Measurements from ENCODE around the gene MSH3.
"Not testable (repeated sequence)": the region's sequence is repeated elsewhere in the genome, so short reads cannot be mapped to it uniquely, and the experiment has no call there.

Gene MSH3

DNA sequence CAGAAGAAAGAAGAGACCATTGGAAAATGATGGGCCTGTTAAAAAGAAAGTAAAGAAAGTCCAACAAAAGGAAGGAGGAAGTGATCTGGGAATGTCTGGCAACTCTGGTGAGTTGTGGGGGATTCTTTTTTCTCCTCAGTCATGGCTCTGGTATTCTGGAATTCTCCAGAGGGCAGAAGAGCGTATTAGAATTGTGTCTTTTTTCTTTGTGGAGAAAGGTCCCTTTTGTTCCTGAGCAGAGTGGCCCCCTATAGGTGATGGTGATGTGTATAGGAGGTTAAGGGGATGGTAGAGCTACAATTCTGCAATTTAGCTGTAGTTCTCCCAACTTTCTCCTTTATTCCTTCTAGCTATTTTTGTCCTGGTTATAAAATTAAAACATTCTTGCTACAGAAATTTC, 2.0 kb downstream of the MSH3 start:
- H3K4me1 ChIP-seq (ENCODE audit: insufficient read depth, low read length), result peaks cover 20% of the 10 kb centered on the region
- no peak overlapping the region; the same call in 1 of the 2 replicates for H3K27ac ChIP-seq (ENCODE audit: low read depth, low read length)

DNA sequence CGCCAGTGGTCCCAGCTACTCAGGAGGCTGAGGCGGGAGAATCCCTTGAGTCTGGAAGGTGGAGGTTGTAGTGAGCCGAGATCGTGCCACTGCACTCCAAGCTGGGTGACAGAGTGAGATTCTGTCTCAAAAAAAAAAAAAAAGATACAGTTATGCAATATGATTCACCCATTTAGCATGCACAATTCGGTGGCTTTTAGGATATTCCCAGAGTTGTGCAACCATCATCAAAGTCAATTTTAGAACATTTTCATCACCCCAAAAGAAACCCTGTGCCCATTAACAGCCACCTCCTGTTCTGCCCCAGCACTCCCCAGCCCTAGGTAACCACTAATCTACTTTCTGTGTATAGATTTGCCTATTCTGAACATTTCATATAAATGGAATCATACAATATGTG, 4.7 kb downstream of the MSH3 start:
- Histone ChIP-seq H3K4me1 (ENCODE audit: insufficient read depth, low read length) (peaks cover 14% of the 10 kb centered on the region), H3K9me3 (ENCODE audit: insufficient read depth, low read depth, low read length) (no peaks in the 10 kb centered on the region), H3K4me3 (ENCODE audit: low read length) (no peak overlapping the region), H3K36me3 (ENCODE audit: insufficient read depth, low read length) (peaks cover 78% of the 10 kb centered on the region), H3K9ac (ENCODE audit: low read depth, low read length) (no peak overlapping the region), H3K27ac (ENCODE audit: low read depth, low read length) (no peak overlapping the region), H3K27me3 (ENCODE audit: insufficient read depth, low read length) (no peaks in the 10 kb centered on the region)
- WGBS, result 91% methylated on average over 3 of the region's 5 CpGs

More for the DNA sequence above, 2.0 kb downstream of the MSH3 start:
- Histone ChIP-seq H3K9me3 (ENCODE audit: insufficient read depth, low read depth, low read length) (no peaks in the 10 kb centered on the region), H3K4me3 (ENCODE audit: low read length) (no peak overlapping the region), H3K36me3 (ENCODE audit: insufficient read depth, low read length) (peaks cover 59% of the 10 kb centered on the region), H3K27me3 (ENCODE audit: insufficient read depth, low read length) (no peaks in the 10 kb centered on the region), H3K9ac (ENCODE audit: low read depth, low read length) (no peak overlapping the region; the same call in 1 of the 2 replicates)
- WGBS, result 32% methylated on average over 1 of the region's 1 CpG

DNA sequence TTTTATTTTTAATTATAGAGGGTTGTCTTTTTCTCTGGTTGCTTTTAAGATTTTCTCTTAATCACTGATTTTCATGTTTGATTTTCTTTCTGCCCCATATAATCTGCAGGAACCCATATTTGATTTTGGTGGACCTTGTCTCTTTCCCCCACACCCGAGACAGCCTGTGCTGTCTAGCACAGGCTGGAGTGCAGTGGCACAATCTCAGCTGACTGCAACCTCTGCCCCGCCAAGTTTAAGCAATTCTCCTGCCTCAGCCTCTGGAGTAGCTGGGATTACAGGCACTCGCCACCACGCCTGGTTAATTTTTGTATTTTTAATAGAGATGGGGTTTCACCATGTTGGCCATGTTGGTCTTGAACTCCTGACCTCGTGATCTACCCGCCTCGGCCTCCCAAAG, 6.2 kb downstream of the MSH3 start:
- 94% methylated on average over 7 of the region's 7 CpGs for WGBS

DNA sequence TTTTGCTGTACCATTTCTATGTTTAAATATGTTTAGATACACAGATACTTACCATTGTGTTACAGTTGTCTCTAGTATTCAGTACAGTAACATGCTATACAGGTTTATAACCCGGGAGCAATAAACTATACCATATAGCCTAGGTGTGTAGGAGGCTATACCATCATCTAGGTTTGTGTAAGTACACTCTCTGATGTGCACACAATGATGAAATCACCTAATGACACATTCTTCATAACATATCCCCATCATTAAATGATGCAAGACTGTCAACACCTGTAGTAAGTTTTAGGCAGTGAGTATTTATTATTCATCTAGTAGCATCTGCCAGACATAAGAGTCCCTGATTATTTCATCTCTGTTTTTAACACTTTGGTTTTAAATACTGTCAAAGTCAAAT, 7.7 kb downstream of the MSH3 start:
- peaks cover 98% of the 10 kb centered on the region for H3K36me3 ChIP-seq (ENCODE audit: insufficient read depth, low read length)

More for the DNA sequence above, 6.2 kb downstream of the MSH3 start:
- peaks cover 93% of the 10 kb centered on the region for H3K36me3 ChIP-seq (ENCODE audit: insufficient read depth, low read length)
- not testable (repeated sequence) for H3K9me3 ChIP-seq (ENCODE audit: insufficient read depth, low read depth, low read length); H3K27ac ChIP-seq (ENCODE audit: low read depth, low read length); H3K27me3 ChIP-seq (ENCODE audit: insufficient read depth, low read length); H3K9ac ChIP-seq (ENCODE audit: low read depth, low read length); H3K4me1 ChIP-seq (ENCODE audit: insufficient read depth, low read length); H3K4me3 ChIP-seq (ENCODE audit: low read length)

DNA sequence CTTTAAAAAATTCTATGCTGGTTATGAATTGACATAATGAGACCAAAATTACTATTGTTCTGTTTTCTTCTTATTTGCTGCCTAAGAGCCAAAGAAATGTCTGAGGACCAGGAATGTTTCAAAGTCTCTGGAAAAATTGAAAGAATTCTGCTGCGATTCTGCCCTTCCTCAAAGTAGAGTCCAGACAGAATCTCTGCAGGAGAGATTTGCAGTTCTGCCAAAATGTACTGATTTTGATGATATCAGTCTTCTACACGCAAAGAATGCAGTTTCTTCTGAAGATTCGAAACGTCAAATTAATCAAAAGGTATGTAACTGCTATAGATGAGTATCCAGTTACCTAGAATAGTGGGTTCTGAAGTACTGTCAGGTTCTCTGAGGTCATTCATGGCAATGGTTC, 10.6 kb downstream of the MSH3 start:
- Histone ChIP-seq H3K36me3 (ENCODE audit: insufficient read depth, low read length) (peaks cover 82% of the 10 kb centered on the region), H3K4me3 (ENCODE audit: low read length) (no peak overlapping the region), H3K27me3 (ENCODE audit: insufficient read depth, low read length) (no peaks in the 10 kb centered on the region), H3K9ac (ENCODE audit: low read depth, low read length) (no peak overlapping the region), H3K4me1 (ENCODE audit: insufficient read depth, low read length) (no peaks in the 10 kb centered on the region), H3K27ac (ENCODE audit: low read depth, low read length) (no peak overlapping the region), H3K9me3 (ENCODE audit: insufficient read depth, low read depth, low read length) (no peaks in the 10 kb centered on the region)
- 97% methylated on average over 4 of the region's 4 CpGs for WGBS

More for the DNA sequence above, 7.7 kb downstream of the MSH3 start:
- Histone ChIP-seq H3K27ac (ENCODE audit: low read depth, low read length) (no peak overlapping the region), H3K4me3 (ENCODE audit: low read length) (no peak overlapping the region), H3K9me3 (ENCODE audit: insufficient read depth, low read depth, low read length) (no peaks in the 10 kb centered on the region), H3K27me3 (ENCODE audit: insufficient read depth, low read length) (no peaks in the 10 kb centered on the region), H3K9ac (ENCODE audit: low read depth, low read length) (no peak overlapping the region), H3K4me1 (ENCODE audit: insufficient read depth, low read length) (no peaks in the 10 kb centered on the region)
- WGBS, result no CpG with 5 or more reads among the region's 1 CpG

DNA sequence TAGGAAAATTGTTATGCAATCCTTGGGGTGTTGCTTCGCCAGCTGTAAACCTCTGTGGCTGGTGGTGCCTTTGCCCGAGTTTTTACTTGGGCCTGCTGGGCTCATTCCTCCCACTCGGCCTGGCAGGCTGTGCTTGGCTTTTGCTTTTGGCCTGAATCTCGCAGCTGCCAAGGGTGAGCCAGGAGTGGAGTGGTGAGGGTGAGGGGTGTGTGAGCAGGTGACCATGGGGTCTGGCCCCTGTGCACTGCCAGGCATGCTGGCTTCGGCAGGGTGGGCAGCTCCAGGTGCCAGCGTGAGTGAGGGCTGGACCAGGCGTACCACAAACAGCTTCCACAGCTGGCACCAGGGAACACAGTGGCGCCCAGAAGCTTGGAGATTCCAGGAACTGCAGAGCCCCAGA, 12.9 kb downstream of the MSH3 start:
- no peaks in the 10 kb centered on the region for H3K27me3 ChIP-seq (ENCODE audit: insufficient read depth, low read length)
- no peak overlapping the region for H3K4me3 ChIP-seq (ENCODE audit: low read length)
- H3K27ac ChIP-seq (ENCODE audit: low read depth, low read length), result no peak overlapping the region
- H3K9ac ChIP-seq (ENCODE audit: low read depth, low read length), result no peak overlapping the region
- H3K4me1 ChIP-seq (ENCODE audit: insufficient read depth, low read length), result no peaks in the 10 kb centered on the region
- no peaks in the 10 kb centered on the region for H3K9me3 ChIP-seq (ENCODE audit: insufficient read depth, low read depth, low read length)
- peaks cover 72% of the 10 kb centered on the region for H3K36me3 ChIP-seq (ENCODE audit: insufficient read depth, low read length)
- WGBS, result 86% methylated on average over 8 of the region's 8 CpGs

DNA sequence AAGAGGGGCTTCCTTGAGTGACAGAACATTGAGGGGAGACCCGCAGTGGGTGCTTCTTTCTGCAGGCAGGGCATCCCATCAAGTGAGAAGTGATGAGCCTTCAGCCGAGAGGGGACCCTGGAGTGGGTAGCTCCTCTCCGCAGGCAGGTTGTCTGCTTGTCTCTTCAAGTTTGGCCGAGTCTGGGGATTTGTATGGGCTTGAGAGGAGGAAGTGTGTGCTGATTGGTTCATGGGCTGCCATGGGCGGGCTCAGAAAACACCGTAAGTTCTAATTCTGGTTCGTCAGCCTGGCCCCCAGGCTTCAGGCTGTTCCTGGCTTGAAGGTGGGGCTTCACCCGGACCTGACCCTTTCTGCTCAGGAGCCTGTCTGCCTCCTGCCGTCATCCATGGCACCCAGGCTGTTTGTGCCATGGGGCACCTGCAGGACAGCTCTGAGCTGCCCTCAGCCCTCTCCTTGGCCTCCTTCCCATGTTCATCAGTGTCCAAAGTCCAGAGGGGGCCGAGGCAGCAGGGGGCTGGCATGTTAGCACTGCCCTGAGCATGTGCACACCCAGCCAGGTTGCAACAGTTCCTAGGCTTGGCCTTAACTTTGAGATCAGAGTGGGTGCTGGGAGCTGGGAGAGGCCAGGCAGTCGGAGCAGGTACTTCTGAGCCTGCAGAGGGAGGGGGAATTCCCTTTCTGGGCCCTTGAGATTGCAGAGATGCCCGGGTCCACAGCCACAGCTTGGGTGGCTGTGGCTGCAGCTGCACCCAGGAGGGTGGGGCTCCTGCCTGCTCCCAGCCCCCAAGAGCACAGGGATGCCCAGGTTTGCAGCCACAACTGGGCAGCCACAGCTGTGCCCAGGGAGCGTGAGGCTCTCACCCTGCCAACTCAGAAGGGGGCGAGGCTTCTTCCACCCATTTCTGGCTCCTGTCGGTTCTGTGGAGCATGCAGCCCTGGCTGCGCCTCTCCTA, 13.8 kb downstream of the MSH3 start:
- H3K4me1 ChIP-seq (ENCODE audit: insufficient read depth, low read length), result no peaks in the 10 kb centered on the region
- no peak overlapping the region for H3K9ac ChIP-seq (ENCODE audit: low read depth, low read length)
- no peaks in the 10 kb centered on the region for H3K9me3 ChIP-seq (ENCODE audit: insufficient read depth, low read depth, low read length)
- no peaks in the 10 kb centered on the region for H3K27me3 ChIP-seq (ENCODE audit: insufficient read depth, low read length)
- no peak overlapping the region for H3K4me3 ChIP-seq (ENCODE audit: low read length)
- WGBS, result 92% methylated on average over 16 of the region's 16 CpGs
- H3K36me3 ChIP-seq (ENCODE audit: insufficient read depth, low read length), result peaks cover 73% of the 10 kb centered on the region
- no peak overlapping the region for H3K27ac ChIP-seq (ENCODE audit: low read depth, low read length)

DNA sequence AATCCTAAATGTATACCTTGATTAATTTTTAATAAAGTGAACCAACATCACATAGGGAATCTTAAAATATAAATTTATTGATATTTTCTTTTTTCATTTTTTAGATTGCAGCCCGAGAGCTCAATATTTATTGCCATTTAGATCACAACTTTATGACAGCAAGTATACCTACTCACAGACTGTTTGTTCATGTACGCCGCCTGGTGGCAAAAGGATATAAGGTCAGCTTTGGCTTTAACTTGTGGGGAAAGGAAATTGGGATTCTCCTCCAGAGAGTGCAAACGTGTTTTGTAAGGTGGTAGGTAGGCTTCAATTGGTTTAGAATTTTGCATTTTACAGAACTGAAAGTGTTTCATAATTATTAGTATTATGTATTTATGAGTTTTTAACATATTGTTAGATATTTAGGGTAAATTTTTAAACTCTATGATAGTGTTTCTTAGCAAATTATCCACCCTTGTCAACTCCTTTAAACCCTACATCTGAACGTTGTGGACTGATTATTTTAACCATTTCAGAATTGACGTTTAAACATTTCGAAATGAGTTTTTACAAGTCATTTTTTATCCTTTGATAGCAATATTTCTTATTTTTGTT, 17.8 kb downstream of the MSH3 start:
- Histone ChIP-seq H3K36me3 (ENCODE audit: insufficient read depth, low read length) (peaks cover 69% of the 10 kb centered on the region), H3K4me3 (ENCODE audit: low read length) (no peak overlapping the region), H3K27ac (ENCODE audit: low read depth, low read length) (no peak overlapping the region), H3K27me3 (ENCODE audit: insufficient read depth, low read length) (no peaks in the 10 kb centered on the region), H3K9ac (ENCODE audit: low read depth, low read length) (no peak overlapping the region), H3K4me1 (ENCODE audit: insufficient read depth, low read length) (no peaks in the 10 kb centered on the region), H3K9me3 (ENCODE audit: insufficient read depth, low read depth, low read length) (no peaks in the 10 kb centered on the region)
- WGBS, result 46% methylated on average over 5 of the region's 7 CpGs

DNA sequence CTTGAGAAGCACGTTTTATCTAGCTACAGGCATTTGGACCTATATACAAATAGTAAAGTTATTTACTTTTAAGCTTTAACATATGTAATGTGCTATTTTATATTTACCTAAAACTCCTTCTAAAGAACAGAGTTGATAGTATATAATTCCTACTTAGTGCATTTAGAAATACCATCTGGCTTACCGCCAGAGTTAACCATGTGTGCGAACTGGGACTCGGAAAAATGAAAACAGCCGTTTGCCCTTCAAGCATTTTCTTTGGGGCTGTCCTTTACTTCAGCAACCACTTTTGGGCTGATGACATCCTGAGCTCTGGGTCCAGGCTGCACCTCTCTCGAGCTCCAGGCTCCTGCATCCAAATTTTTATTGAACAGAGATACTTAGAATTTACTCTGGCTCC, 22.3 kb downstream of the MSH3 start:
- H3K4me1 ChIP-seq (ENCODE audit: insufficient read depth, low read length), result no peaks in the 10 kb centered on the region
- no peak overlapping the region for H3K9ac ChIP-seq (ENCODE audit: low read depth, low read length)
- WGBS, result 83% methylated on average over 5 of the region's 6 CpGs
- no peaks in the 10 kb centered on the region for H3K9me3 ChIP-seq (ENCODE audit: insufficient read depth, low read depth, low read length)
- H3K27ac ChIP-seq (ENCODE audit: low read depth, low read length), result no peak overlapping the region
- H3K27me3 ChIP-seq (ENCODE audit: insufficient read depth, low read length), result no peaks in the 10 kb centered on the region
- peaks cover 76% of the 10 kb centered on the region for H3K36me3 ChIP-seq (ENCODE audit: insufficient read depth, low read length)
- no peak overlapping the region for H3K4me3 ChIP-seq (ENCODE audit: low read length)

DNA sequence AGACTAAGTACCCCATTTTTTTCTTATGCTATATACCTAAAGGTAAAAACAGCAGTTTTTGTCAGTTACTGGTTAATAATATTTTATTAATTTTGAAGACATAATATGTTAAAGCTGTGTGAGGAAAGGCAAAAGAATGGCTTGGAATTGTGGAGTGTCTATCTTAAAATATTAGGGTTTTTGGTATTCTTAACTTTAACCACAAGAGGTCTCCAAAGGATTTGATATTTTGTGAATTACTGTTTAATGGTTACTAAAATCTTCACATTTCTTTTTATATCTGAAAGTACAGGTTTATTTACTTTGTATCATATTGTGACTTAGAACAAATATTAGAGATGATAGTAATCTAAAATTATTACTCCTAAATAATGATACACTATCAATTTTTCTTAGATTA, 32.3 kb downstream of the MSH3 start:
- peaks cover 18% of the 10 kb centered on the region for H3K36me3 ChIP-seq (ENCODE audit: insufficient read depth, low read length)
- H3K27ac ChIP-seq (ENCODE audit: low read depth, low read length), result no peak overlapping the region
- H3K4me1 ChIP-seq (ENCODE audit: insufficient read depth, low read length), result peaks cover 7% of the 10 kb centered on the region

DNA sequence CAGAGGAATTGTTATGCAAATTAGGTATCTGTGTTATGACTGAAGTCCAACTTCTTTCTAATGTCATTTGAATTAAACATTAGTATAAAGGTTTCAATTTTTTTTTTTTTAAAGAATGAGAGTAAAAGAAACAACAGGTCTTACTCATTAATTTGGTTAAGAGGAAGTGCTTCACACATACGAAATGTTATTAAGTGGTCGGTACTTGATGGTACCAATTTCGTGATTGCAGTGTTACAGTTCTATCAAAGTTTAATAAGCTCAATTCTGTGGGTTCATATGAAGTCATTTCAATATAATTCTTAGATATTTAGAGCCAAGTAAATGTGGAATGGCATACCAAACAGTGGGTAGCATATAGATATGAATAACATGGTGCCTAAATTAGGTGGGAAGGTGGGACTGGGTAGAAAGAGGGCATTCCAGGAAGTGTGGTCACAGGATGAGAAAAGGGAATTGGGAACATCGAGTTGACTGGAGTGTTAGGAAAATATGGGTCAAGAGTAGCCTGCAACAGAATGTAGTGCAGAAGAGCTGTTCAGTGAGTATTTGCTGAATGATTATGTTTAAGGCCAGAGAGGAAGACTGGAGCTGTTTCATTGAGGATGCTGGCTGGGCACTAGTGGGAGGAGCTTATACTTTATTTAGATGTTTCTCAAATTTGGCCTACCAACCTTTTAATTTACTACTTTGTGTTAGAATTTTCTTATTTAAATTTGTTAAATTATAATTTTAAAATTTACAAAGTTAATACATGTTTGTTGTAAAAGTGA, 34.4 kb downstream of the MSH3 start:
- Histone ChIP-seq H3K27ac (ENCODE audit: low read depth, low read length) (no peak overlapping the region), H3K36me3 (ENCODE audit: insufficient read depth, low read length) (peaks cover 3% of the 10 kb centered on the region; the same call in 1 of the 2 replicates), H3K9ac (ENCODE audit: low read depth, low read length) (no peak overlapping the region), H3K4me3 (ENCODE audit: low read length) (no peak overlapping the region), H3K27me3 (ENCODE audit: insufficient read depth, low read length) (no peaks in the 10 kb centered on the region), H3K4me1 (ENCODE audit: insufficient read depth, low read length) (peaks cover 7% of the 10 kb centered on the region), H3K9me3 (ENCODE audit: insufficient read depth, low read depth, low read length) (no peaks in the 10 kb centered on the region)
- 95% methylated on average over 4 of the region's 4 CpGs for WGBS

More for the DNA sequence above, 32.3 kb downstream of the MSH3 start:
- no peaks in the 10 kb centered on the region for H3K27me3 ChIP-seq (ENCODE audit: insufficient read depth, low read length)
- no peaks in the 10 kb centered on the region for H3K9me3 ChIP-seq (ENCODE audit: insufficient read depth, low read depth, low read length)
- H3K9ac ChIP-seq (ENCODE audit: low read depth, low read length), result no peak overlapping the region
- H3K4me3 ChIP-seq (ENCODE audit: low read length), result no peak overlapping the region
